ENCODE data around the gene STX1A.
A peak's percentile ranks its signal among the peaks of the same experiment; 100 is the strongest.
"Not testable (repeated sequence)": the region's sequence is repeated elsewhere in the genome, so short reads cannot be mapped to it uniquely, and the experiment has no call there.

Gene STX1A

DNA sequence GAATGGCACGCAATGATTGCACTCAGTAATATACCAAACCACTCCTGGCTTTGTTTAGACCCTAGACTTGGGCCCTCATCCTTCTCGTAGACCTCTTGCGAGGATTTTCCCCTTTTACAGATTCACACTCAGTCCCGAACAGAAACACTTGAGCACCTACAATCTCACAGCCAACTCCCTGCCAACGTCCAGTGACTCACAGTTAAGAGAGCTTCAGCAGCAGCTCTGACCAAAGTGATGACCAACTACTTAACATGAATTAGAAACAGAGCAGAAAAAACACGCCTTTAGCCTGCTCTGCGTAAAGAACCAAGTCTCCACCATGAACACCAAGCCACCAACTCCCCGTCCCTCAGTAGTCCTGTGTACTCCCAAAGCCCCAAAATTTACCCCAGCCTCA lies 38.4 kb downstream of the STX1A start:
- no peak for DNase-seq

DNA sequence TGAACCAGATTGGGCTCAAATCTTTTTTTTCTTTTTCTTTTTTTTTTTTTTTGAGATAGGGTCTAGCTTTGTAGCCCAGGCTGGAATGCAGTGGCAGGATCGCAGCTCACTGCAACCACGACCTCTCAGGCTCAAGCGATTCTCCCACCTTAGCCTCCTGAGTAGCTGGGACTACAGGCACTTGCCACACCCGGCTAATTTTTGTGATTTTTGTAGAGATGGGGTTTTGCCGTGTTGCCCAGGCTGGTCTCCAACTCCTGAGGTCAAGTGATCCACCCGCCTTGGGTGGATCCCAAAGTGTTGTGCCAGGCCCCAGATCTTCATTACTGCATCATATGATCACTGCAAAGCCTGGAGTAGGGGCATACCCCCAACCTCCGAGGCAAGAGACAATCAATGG lies 39.0 kb downstream of the STX1A start:
- DNase-seq = no peak

DNA sequence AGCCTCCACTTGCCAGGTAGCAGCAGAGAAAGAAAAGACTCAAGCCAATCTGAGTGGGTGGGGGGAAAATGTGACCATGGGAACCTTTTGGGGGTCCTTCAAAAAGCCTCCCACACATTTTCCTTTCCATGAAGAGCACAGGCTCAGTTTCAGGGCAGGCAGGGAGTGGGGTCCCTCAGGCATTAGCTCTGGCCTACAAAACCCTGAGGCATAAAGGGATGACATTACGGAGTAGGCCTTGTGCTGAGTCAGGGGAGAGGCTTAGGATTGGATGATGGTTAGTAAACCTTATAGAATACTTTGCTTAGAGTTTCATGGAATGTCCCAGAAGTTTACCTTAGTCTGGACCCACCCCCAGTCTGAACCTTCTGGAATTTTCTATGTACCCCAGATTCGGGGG lies 39.8 kb downstream of the STX1A start:
- no peak for DNase-seq

DNA sequence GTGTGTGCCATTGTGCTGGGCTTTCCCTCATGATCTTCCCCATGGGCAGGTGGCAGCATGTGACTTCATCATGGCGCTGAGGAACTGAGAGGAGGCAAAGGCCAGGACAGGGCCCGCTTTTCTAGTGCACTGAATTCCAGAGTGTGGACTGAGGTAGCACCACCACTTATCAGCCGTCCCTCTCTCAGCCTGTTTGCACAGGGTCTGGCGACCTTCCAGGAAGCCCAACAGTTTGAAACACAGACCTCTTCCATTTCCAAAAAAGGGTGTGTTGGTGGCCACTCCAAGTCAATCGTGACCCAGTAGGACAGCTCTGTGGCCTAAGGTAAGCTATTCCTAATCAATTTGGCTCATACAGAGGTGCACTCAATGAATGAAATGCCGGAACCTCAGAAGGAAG lies 40.6 kb downstream of the STX1A start:
- no peak for DNase-seq

DNA sequence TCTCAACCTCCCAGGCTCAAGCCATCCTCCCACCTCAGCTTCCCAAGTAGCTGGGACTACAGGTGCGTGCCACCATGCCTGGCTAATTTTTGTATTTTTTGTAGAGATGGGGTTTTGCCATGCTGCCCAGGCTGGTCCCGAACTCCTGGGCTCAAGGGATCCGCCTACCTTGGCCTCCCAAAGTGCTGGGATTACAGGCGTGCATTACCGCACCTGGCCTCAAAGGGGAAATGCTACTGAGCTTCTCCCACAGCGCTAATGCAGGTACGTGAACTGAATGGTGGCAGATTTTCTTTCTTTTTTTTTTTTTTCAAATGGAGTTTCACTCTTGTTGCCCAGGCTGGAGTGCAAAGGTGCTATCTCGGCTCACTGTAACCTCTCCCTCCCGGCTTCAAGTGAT lies 43.4 kb downstream of the STX1A start:
- DNase-seq = not testable (repeated sequence)

DNA sequence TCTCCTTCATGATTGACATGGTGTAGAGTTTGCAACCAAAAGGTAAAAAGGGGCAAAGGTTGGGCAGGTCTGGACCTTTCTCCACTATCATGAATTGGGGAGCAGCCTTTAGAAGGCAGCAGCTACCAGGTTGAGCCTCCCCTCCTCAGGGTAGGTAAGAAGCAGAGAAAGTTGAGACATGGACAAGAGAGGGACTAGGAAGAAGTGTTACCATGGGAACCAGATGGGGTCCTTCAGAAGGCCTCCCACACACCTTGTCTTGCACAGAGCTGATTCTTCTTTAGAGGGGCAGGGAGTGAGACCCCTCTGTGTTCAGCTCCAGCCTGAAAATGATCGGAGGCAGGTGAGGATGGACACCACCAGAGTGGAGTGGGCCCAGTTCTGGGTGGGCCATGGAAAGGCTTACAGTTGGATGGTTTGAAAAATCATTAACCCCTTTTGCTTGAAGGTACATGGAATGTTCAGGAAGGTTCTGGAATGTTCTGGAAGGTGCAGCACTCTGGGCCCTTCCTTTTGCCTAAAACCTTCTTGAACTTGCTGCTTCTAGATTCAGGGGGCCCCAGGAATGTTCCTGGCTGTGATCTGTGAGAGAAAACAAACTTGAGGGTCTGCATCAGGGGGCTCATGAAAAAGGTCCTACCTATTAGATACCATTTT lies 44.9 kb downstream of the STX1A start:
- DNase-seq = no peak

DNA sequence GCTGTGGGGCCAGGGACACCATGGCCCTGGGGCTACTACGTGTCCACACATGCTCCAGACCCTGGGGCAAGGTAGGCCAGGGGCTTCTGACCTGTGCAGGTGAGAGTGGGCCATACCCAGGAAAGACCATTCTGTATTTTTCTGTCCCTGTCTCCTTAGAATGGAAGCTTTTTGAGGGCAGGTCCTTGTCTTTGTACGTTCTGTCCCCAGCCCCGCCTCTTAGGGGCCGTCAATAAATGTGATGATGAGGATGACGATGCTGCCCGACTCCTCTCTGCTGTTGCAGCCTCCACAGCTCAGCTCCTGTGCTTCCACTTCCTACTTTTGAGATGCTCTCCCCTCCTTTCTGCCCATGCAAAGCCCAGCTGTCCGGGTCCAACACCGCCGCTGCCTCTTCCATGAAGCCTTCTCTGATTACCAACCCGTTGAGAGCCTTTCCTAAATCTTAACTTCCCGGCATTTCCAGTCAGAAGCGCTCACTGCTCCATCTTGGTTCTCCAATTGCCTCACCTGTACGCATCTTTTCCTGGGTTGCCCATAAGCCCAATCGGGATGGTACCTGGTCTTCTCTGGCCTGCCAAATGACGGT lies 47.5 kb downstream of the STX1A start:
- DNase-seq = no peak

DNA sequence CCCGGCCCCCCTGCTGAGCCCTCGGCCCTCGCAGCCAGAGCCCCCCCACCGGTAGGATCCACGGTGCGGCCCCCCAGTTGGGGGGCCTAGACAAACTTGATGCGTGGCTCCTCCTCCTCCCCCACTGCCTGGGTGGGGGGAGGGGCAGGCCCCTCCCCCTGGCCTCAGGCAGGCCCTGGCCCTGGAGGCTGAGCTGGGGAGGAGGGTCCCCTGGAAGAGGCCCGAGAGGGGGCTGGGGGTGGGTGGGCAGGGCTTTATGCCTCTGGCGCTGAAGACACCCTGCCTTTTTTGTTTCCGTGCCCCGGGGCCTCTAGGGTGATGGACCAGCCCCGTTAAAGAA lies 48.2 kb downstream of the STX1A start:
- DNase-seq = no peak

DNA sequence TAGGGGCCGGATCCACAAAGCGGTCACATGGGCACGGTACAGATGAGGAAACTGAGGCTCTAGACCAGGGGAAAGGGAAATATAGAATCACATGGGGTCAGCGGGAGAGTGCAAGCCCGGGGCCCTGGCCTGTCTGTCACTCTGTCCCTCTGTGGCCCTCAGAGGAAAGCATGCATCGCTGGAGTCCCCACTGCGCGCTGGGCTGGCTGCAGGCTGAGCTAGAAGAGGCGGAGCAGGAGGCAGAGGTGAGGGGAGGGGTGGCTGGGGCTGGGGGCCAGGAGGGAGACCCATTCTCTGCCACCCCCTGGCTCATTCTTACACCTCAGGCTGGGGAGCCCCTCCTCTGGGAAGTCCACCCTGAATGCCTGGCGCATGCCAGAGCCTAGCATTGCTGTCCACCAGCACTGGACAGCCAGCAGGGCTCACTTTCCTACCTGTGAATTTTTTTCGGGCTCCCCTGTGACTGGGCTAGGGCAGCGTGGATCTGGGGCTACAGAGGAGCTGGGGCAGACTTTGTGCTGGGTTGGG lies 49.5 kb downstream of the STX1A start:
- no peak for DNase-seq

DNA sequence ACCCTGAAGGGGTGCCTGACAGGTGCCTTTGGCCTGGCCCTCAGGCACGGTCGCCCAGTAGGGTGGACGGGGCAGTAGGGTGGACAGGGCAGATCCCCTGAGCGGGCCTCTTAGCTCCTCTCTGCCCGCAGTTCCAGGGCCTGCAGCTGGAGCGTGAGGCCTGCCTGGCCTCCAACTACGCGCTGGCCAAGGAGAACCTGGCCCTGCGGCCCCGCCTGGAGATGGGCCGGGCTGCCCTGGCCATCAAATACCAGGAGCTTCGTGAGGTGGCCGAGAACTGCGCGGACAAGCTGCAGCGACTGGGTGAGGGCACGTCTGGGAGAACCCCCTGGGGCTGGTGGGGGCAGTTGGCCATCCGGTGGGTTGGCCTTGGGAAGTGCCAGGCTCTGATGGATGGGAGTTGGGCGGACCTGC lies 50.2 kb downstream of the STX1A start:
- no peak for DNase-seq

DNA sequence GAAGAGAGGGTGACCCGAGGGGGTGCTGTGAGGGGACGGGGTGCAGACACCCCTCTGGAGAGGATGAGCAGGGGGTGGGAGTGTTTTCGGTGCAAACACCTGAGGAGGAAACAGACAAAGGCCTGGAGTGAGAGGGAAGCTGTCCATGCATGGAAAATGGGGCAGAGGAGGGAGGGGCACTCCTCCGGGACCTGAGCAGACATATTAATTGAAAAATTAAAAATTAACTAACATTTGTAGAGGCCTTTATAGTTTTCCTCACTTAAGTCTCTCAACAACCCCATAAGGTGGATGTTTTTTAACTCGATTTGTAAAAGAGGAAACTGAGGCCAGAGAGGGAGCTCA lies 50.6 kb downstream of the STX1A start:
- no peak for DNase-seq

DNA sequence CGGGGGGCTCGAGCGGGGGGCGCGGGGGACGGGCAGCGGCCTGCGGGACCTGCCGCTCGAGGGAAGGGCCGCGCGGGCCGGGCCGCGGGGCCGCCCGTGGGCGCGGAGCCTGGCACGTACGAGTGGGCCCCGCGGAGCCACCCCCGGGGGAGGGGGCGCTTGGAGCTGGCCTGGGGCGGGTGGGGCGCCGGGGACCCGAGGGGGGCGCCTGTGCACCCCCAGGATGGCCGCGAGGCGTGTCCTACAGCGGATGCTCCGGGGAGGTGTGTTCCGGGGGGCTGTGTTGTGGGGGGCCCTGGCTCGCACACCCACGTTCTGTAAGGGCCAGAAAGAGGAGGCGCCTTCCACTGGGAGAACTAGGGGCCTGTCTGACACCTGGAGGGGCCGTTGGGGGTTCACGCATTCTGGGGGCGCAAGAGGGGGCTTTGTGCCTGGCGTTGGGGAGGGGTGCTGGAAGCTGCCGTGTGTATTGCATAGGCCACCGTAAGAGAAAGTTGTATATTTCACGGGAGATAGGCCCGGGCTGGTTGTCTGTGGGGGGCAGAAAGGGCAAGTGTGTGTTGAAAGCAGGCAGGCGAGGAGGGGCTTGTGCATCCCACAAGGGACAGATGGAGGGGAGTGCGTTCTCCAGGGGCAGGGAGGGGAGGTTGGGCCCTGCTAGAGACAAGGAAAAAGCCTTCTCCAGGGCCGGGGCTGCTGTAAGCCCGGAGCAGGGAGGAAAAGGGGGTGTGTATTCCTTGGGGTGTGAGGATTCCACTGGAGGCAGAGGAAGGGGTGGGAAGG lies 51.2 kb downstream of the STX1A start:
- no peak for DNase-seq

DNA sequence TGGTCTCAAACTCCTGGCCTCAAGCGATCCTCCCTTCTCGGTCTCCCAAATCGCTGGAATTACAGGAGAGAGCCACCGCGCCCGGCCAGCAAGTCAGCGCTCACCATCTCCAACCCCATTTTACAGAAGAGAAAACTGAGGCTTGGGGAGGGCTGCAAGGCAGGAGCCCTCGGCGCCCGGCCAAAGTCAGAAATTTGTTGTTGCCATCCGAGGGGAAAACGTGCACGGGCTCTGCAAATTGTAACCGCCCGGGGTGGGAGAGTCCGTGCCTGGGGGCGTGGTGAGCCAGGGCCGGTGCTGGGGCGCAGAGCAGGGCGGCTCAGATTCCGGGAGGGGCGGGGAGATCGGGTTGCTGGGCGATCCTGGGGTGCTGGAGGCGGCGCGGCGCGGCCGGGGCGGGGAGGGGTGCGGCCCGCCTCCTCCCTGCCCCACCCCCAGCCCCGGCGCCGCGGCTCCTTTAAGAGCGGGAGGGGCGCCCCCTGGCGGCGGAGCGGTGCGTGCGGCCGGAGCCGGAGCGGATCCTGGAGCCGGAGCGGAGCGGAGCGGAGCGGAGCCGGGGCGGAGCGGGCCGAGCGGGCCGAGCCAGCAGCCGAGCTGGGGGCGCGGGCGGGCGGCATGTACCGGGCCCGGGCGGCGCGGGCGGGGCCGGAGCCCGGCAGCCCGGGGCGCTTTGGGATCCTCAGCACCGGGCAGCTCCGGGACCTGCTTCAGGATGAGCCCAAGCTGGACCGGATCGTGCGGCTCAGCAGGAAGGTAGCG lies 51.9 kb downstream of the STX1A start, which contains the start of gene VPS37D:
TSS of gene VPS37D (plus strand) at position 488 of the 759 bp plus-strand sequence. CDS start at position 616, 128 bp downstream.
- peak; percentile 92 for DNase-seq

DNA sequence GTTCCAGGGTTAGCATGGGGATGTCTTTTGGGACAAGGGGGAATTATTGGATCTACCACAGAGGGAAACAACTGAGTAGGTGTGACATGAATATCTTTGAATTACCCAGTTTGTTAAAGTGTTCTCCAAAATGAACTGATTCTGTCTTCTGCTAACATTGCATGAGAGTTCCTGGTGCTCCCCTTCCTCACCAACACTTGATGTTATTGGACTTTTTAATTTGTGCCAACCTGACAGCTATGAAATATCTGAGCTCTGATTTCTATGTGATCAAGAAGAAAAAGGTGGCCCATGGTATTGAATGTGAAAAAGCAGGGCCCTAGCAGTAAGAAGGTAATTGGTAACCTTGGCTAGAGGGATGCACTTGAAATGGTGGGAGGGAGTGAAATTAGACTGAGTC lies 56.4 kb downstream of the STX1A start:
- DNase-seq = no peak

DNA sequence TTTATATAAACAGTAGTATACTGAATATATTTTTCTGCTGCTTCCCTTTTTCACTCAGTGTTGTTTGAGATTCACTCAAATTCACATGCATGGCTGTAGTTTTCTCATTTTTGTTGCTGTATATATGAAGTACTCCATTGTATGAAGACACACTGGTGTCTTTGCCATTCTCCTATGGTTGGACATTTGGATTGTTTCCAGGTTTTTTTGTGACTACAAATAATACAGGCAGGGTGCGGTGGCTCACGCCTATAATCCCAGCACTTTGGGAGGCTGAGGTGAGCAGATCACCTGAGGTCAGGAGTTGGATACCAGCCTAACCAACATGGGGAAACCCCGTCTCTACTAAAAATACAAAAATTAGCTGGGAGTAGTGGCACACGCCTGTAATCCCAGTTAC lies 58.9 kb downstream of the STX1A start:
- not testable (repeated sequence) for DNase-seq

DNA sequence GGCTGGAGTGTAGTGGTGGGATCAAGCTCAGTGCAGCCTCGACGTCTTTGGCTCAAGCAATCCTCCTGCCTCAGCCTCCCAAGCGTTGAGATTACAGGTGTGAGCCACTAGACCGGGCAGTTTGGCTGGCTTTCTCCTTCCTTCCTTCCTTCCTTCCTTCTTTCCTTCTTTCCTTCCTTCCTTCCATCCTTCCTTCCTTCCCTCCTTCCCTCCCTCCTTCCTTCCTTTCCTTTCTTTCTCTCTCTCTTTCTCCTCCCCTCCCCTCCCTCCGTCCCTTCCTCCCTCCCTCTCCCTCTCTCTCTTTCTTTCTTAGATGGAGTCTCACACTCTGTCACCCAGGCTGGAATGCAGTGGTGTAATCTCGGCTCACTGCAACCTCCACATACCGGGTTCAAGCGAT lies 59.5 kb downstream of the STX1A start:
- no peak for DNase-seq

DNA sequence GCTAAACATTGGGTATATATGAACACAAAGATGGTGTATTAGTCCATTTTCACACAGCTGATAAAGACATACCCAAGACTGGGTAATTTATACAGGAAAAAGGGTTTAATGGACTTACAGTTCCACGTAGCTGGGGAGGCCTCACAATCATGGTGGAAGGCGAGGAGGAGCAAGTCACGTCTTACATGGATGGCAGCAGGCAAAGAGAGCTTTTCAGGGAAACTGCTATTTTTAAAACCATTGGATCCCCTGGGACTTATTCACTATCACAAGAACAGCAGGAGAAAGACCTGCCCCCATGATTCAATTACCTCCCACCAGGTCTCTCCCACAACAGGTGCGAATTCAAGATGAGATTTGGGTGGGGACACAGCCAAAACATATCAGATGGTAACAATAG lies 64.2 kb downstream of the STX1A start:
- DNase-seq = not testable (repeated sequence)

DNA sequence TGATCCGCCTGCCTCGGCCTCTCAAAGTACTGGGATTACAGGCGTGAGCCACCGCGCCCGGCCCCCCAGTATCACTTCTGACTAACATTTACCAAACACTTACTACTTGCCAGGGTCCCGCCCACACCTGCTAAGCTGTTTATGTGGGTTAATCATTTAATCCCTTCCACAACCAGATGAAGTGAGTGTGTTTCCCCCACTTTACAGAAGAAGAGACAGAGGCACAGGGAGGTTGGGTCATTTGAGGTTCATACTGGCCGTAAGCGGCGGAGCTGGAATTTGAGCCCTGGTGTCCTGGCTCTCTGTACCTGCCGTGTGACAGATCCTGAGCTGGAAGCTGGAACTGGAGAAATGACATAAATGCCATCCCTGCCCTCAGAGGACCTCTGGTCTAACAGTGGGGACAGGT lies 66.9 kb downstream of the STX1A start:
- DNase-seq = no peak

DNA sequence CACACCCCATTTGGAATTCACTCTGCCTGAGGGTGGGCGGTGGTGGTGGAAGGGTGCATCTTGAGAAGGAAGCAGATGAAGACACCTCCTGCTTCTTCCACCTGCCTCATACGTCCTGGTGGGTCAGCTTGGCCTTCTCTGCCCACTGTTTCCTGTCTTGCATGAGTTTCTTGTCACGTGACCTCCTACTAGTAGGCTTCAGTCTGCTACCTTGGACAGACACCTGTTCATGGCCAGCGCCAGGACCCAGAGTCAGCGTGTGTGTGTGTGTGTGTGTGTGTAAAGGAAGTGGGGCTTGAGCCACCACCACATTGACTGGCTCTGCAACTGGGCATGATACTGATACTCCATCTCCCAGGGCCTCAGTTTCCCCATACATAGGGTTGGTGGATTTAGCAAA lies 68.9 kb downstream of the STX1A start:
- DNase-seq = no peak

DNA sequence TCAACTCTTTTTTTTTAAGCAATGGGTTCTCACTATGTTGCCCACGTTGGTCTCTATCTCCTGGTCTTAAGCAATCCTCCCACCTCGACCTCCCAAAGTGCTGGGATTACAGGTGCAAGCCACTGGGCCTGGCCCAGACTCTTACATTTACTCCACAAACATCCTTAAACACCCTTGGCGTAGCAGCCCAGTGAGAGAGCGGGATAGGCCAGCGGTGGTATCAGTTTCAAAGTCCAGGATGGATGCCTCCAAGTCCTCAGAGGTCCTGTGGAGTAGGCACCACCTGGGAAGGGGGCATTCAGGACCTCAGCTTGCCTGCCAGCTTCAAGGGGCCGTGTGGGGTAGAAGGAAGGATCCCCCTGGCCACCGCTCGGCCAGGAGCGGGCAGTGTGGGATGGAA lies 69.9 kb downstream of the STX1A start:
- no peak for DNase-seq

Data from left hindlimb (tissue), 1 donor.